NCI-H1105 (cell line): ENCODE data around the gene LRGUK.
"Not testable (repeated sequence)": the region's sequence is repeated elsewhere in the genome, so short reads cannot be mapped to it uniquely, and the experiment has no call there.

Experiments
- DNase-seq: peaks from one replicate; lab custom pipeline; 2025; lab: John Stamatoyannopoulos, UW

Gene LRGUK

DNA sequence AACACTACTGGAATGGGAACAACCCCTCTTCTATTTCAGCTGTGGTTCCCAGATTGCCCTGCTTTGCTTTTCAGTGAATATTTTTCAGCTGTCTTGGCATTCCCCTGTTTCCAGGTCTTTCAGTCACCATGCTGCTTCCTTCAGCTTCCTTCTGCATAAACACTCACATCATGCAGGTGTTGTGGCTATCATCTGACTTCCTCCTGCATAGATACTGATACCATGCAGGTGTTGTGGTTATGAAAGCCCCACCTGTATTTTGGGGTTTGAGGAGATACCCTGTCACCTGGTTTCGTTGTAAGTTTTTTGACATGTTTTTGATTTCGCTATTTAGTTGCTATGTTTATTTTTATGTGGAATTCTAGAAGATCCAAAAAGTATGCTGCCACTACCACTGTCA is 118.1 kb downstream of the LRGUK start:
- no peak for DNase-seq

DNA sequence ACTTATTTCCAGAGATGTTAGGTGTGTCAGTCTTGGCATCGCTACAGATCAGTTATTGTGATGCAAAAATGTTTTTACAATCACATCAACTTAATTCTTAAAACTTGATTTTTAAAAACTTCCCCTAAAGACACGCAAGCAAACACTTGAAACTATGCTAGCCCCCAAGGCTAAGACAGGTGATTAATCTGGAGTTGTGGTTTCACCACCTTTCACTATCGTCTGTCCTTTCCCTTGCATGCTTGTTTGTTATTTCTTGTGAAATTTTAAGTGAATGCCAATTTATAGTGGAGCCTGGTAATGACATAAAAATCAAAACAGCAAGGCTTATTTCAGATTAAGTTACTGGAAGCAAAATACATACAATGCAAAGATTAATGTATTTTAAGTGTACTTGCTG is 119.2 kb downstream of the LRGUK start:
- no peak for DNase-seq

DNA sequence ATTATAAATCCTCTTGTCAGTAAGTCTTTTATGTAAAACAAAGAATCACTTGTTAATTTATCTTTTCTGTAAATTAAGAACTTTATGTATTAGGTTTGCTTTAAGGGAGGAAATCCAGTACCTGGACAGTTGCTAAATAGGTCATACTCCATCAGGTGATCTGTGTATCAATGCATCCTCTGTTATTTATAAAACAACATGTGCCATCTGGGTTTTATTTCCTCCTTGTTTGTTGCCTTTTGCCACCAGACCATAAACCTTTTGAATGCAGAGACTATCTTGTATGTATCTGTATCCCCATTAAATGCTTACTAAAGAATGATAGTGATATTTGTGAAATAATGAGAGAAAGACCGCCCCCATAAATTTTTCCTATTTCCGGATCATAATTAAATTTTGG is 119.6 kb downstream of the LRGUK start:
- no peak for DNase-seq

DNA sequence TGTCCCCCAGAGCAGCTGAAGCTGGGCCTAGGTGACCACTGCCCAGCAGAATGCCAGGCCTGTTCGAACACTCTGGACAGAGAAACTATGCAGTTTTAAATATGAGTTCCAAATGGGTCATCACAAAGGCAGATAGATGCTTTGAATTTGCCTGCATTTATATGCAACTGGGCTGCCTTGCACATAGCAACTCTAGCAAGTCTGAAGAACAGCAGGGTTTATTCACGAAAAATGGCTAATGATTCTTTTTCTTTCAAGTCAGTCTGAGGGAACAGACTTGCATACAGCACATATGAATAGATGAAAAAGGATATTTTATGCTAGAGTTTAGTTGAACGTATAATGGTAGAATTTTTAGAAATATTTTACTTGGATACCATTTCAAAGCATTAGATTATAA is 121.1 kb downstream of the LRGUK start:
- DNase-seq: no peak

DNA sequence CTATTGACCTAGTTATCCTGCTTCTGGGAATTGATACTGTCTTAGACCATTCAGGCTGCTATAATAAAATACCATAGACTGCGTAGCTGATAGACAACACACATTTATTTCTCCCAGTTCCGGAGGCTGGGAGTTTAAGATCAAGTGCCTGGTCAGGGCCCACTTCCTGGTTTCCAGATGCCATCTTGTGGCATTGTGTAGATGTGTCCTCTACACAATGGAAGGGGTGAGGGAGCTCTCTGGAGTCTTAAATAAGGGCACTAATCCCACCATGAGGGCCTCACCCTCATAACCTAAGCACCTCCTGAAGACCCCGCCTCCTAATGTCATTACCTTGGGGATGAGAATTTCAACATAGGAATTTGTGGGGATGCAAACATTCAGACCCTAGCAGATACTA is 127.2 kb downstream of the LRGUK start:
- no peak for DNase-seq

DNA sequence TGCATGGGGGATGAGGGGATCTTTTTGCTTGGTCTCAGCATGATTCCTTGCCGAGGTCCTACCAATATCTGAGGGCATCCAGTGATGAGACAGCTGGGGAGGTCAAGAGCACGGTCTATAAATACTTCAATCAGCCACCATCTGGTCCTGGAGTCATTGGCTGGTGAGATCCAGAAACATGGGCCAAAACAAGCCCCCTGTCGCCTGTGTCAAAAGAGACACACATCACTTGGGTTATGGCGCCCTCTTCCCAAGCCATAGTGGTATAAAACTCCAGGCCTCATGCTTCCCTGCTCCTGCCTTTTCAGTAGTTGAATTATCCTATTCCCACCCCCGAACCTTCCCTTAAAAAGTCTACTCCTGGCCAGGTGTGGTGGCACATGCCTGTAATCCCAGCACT is 128.7 kb downstream of the LRGUK start:
- DNase-seq: no peak

DNA sequence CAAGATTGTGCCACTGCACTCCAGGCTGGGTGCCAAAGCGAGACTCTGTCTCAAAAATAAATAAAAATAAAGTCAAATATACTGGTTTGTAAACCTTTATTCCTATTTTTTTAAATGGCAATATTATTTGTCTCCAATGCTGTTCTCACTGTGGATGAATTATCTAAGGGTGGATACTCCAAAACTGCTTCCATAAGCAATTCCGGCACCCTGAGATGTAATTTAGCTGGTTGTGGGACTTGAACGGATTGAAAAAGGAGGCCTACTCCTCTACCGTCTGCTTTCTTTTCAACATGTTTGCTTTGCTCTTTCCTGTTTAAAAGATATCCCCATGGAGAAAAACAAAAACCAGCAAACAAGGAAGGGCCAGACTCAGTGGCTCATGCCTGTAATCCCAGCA is 135.2 kb downstream of the LRGUK start:
- DNase-seq: no peak

DNA sequence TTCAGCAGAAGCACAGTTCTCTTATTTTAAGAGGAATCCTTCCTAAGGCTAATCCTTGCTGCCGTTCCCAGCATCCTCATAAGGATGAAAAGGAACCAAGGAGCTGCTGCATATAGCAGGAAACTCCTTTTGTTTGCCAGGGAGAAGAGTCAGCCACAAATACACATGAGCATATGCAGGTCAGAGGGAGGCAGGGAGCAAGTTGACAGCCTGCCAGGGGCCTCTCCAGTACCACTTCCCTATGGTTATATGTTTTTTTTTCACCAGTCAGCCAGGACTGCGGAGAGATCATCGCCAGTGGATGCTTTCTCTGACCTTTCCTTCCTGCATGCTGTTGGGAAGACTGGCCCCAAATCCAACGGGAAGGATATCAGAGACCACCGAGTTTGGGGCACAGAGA is 149.8 kb downstream of the LRGUK start:
- no peak for DNase-seq

DNA sequence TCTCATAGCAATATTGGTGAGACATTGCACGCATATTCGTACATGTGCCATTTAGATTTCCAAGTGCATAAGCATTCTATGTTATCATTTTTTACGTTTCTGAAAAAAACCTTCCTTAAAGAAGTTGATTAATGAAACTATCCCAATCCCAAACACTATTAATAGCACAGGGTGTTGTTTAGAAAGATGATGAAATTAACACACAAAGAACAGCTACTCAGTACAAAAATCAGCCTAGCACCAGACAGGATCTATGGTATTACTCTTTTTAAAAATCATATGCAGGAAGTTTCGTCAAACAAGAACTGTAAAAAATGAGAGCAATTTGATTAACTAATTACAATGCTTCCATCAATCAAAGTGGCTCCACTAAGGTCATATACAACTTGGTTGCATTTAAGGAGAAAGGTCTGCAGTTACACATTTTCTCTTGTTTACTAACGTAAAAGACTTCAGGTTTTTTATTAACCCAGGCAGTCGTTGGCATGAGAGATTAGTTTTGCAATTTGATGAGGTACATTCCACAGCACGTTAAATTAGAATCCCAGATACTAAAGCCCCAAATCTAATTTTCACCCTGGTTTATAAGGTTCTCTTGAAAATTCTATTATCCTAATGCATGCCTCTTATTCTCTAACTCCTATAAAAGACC is 151.5 kb downstream of the LRGUK start:
- DNase-seq: no peak

DNA sequence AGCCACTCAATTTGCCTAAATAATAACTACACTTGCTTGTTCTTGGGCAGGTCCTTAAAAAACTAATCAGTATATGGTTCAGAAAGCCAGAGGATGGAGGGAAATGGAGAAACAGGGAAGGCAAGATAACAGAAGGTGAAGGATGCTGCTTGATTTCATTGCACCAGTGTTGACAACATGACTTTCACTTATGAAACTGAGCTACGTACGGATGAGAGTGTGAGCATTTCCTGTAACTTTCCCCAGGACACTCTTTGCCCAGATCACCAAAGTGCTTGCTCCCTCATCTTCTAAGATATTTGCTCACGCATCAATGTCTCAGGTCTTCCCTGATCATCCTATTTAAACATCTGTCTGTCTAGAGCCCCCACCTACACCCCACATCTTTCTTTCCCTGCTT is 152.2 kb downstream of the LRGUK start:
- no peak for DNase-seq

DNA sequence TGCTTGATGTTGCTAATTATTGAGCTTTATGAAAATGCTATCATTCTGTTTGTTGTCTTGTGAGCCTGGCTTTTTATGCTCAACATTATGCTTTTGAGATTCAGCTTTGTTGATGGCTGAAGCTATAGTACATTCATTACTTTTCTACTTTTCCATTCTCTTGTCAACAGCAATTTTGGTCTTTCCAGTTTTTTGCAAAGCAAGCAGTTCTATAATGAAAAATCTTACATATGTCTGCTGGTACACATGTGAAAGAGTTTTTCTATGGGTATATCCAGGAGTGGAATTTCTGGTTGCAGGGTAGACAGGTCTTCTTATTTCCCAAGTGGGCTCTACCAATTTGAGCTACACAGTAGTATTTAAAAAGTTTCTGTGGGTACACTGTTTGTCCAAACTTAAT is 152.8 kb downstream of the LRGUK start:
- no peak for DNase-seq

DNA sequence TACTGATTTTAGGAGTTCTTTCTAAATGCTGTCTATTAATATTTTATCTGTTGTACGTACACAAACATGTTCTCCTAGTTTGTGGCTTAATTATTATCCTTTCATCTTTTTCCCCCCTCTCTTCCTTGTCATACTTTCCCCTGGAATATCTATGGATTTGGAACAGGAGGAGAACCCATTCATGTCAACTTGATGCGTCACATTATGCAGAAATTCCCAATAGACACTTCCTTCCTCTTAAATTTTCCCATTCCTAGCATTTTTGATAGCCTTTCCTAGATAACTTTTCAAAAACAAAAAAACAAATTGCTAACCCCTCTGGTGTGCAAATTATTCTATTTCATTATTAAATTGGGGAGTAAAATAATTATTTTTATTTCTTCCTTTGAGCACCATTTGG is 153.4 kb downstream of the LRGUK start:
- DNase-seq: no peak

DNA sequence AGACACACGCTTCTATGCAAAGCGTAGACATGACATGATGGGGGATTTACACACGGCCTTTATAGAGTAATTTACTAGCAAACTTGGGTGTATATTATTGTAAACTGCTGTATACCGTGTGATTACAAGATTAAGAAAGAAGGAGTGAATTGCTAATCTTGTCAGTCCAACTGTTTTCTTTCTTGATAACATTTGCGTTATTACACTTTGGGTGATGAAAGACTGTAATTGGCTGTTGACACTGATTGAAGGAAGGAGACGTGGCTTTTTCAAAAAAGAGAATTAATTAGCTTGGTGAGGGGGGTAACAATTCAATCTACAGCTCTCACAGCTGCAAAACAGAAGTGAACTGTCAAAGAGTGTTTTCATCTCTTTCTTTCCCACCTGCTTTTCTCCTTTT is 156.9 kb downstream of the LRGUK start:
- no peak for DNase-seq

DNA sequence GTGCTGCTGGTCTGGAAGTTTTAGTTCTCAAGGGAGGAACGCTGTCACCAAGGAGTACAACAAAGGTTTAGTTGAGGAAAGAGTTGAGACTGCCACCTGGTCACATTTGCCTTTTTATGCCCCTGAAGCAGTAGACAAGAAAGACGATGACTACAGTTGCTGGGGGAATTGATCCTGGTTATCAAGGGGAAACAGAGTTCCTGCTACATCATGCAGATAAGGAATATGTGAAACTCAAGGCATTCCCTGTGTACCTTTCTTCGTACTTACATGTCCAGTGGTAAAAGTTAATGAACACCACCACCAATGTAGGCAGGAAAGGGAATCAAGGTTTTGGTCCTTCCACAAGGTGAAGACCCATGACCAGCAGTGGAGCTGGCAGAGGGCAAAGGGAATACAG is 157.8 kb downstream of the LRGUK start:
- DNase-seq: no peak

DNA sequence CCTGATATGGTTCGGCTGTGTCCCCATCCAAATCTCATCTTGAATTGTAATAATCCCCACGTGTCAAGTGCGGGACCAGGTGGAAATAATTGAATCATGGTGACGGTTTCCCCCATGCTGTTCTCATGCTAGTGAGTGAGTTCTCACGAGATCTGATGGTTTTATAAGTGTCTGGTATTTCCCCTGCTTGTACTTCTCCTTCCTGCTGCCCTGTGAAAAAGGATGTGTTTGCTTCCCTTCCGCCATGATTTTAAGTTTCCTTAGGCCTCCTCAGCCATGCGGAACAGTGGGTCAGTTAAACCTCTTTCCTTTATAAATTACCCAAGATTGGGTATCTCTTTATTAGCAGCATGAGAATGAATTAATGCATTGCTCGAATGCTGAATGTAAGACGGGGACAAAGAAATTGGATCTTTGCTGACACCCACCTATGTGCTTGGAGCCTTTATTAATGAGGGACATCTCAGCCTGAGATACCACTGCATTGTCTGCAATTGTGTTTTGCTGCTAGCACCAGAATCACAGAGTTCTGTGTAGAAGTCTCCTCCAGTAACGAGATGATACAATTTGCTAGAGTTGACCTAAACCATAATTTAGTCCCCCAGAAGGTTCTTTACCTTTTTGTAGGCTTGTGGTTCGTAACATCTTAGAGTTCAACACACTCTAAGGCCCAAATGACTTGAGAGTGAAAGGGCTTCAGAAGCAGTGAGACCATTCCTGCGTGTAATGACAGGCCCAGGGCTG is 160.9 kb downstream of the LRGUK start:
- no peak for DNase-seq

DNA sequence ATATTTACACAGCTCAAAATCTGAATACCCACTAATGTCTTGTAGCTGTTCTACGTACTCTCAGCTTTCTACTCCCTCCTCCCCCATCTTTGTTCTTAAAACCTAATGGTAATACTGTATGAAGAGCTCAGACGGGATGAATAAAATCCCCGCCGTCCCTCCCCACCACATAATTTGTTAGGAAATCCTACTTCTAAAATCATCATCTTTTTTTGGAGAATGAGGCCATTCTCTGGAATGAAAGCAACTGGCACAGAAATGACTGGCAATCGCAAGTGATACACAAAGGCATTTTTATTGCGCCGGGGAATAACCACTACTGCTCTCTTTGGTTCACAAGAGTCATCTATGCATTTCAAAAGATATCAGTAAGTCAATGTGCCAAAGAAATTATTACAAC is 162.3 kb downstream of the LRGUK start:
- DNase-seq: no peak

DNA sequence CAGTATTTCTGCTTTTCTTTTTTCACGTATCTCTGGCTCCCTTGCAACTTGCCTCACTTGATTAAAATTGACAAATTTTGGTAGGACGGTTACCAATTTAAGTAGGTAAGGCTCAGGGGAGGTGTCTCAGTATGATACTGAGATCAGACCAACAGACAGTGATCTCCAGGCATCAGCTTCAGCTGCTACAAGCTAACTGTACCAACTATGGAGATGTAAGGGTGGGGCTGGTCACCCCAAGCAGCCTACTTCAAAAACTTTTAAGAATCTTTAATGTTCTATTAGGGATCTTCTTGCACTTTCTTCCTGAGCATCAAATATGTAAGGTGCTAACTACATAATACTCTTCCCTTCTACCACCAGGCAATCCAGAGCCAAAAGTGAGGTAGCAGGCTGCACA is 162.7 kb downstream of the LRGUK start:
- DNase-seq: no peak

DNA sequence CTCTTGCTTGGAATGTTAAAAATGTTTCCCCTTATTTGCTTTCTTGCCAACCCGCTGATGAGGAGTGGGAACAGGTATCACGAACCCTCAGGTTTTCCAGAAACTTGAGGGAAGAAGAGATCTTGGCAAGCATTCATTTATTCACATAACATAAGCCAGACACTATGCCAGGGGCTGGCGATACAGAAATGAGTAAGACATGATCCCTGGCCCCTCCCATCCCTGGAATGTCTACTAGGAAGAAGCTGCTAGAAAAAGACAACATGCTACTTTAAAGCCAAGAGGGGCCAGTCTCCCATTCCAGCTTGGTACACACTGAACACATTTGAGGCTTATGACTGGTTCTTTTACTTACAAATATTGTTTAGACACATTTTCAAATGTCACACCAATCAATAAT is 163.1 kb downstream of the LRGUK start:
- DNase-seq: no peak

DNA sequence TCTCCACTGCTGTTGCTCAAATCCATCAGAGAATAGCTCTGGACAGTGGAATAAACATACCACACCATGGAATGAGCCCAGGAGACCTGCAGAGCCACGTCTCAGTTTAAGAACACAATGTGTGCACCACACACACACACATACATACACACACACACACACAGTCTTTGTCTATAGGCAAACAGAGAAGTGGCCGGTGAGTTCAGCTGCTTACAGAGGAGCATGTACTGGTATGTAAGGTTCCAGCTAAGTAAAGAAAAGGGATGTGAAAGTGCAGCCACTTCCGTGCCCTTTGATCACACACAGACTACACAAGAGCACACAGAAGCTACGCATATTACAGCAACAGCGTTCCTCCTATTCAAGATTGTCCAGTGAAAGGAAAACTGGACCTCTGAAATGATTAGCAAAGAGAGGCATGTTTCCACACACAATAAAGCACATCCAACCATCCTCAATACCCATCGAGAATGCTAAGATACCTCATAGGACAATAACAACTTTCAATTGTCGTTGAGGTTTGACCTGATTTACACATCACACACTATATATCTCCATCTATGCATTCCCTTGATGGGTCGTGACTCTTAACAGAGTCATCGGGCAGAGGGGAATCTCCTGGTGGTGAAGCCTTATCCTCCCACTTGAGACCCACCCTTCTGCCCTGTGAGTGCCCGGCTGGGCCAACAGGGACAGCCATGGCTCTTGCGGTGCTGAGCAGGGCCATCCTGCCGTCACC is 166.0 kb downstream of the LRGUK start:
- DNase-seq: no peak

DNA sequence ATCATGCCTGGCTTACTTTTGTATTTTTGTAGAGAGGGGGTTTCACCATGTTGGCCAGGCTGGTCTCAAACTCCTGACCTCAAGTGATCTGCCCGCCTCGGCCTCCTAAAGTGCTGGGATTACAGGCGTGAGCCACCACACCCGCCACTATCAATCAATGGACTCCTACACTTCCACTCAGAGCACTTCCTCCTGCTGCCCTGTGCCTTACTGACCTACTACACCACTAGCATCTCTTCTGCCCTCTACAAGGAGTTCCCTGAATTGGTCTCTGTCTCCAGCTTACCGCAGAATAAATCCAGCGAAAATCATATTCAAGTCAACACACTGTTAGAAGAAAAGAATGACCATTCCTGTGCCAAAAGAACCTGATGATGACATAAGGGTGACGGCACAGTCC is 168.8 kb downstream of the LRGUK start:
- not testable (repeated sequence) for DNase-seq

DNA sequence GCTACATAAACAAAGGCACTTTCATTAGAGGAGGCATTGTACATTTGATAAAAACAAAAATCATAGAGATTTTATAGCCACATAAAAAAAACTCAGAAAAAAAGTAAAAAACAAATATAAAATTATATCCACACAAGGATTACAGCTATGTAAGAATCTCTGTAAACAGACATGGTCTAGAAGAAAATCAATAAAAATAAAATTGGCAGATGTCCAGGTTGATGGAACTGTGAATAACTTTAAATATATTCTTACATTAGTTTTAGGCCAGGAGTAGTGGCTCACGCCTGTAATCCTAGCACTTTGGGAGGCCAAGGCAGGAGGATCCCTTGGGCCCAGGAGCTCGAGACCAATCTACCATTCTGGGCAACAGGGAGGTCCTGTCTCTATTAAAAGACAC is 170.3 kb downstream of the LRGUK start:
- no peak for DNase-seq

DNA sequence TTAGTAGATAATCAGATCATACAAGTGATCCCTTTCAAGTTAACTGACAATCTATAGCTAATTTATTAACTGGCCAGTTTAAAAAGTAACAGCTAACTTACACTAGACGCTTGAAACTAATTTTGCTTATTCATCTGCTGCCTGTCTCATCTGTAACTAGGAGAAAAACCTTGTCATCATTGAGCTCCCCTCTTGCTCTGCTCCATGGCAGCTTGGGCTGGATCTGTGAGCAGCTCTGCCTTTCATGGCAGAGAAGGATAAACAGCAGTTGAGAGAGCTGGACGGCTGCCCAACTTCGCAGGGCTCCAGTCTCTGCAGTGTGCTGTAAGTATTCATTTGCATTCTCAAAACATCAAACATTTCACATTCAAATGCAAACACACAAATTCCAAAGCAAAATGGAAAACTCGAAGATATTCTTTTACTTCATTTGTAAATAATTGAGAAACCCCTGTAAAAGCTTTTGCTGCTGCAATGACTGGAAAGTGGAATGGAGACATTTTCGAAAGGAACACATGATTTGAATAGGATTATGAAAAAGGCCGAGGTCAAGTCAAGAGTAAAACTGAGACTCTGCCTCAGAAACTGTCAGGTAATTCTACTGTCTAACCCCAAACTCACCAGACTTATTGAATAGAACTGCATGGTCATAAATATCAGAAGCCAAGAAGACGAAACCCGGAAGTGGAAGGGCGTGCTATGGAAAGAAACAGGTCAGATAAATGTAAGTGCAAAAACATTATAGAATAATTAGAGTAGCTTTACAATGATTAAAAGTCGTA is 172.0 kb downstream of the LRGUK start:
- DNase-seq: peak; percentile 70

DNA sequence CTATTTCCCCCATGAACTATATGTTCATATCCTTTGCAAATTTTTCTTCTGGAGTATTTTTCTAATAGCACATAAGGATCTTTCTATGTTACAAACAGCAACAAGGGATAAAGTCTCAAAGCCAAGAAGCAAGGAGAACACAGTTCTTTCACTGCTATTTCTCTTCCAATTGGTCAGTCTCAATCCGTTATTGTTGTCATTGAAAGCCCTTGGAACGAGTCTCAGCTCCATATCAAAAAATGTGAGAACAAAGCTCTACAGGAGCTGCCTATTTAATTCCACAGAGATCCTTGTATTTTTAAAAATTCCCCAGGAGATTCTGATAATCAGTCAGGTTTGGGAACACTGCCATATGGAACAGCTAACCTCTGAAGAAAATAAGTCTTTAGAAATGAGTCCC is 173.8 kb downstream of the LRGUK start:
- no peak for DNase-seq
